Endothelial cell (in vitro differentiated cells): ENCODE results near the gene RHOD. TPM values are rescaled to one million over a fixed set of nuclear protein-coding genes. Genes with fewer than 3 reads are reported as not detected.

ENCODE experiments used
- DNase-seq: peaks from one replicate; pipeline ENCODE4 v3.0.0; 2021; ENCODE audit warnings: low spot score
- H3K27ac Mint-ChIP-seq: one replicate; pipeline ENCODE4 v1.8.0; 2021; ENCODE audit warnings: mixed read lengths, inconsistent platforms; ENCODE audit not compliant: unreplicated experiment
- H3K27me3 Mint-ChIP-seq: one replicate; pipeline ENCODE4 v1.8.0; 2021; ENCODE audit warnings: mild to moderate bottlenecking, moderate library complexity, mixed read lengths, inconsistent platforms; ENCODE audit not compliant: unreplicated experiment
- H3K36me3 Mint-ChIP-seq: one replicate; pipeline ENCODE4 v1.8.0; 2021; ENCODE audit warnings: mild to moderate bottlenecking, low read depth, mixed read lengths, inconsistent platforms; ENCODE audit not compliant: unreplicated experiment
- H3K4me1 Mint-ChIP-seq: one replicate; pipeline ENCODE4 v1.8.0; 2021; ENCODE audit warnings: mild to moderate bottlenecking, mixed read lengths, inconsistent platforms; ENCODE audit not compliant: unreplicated experiment
- H3K4me3 Mint-ChIP-seq: one replicate; pipeline ENCODE4 v1.8.0; 2021; ENCODE audit warnings: mild to moderate bottlenecking, mixed read lengths, inconsistent platforms; ENCODE audit not compliant: unreplicated experiment
- H3K9me3 Mint-ChIP-seq: one replicate; pipeline ENCODE4 v1.8.0; 2021; ENCODE audit warnings: mixed read lengths, inconsistent platforms; ENCODE audit not compliant: unreplicated experiment
- CTCF ChIP-seq: fragments of 200-600 bp; sonication (generic); IDR thresholded peaks from one replicate; pipeline ENCODE4 v1.5.0; 2021; ENCODE audit warnings: antibody characterized with exemption; ENCODE audit not compliant: unreplicated experiment
- total RNA-seq: library from RNA; stranded (reverse); fragmentation: NEBNext Ultra II Directional; extraction: Animal tissue kit (Norgen Biotek cat#: 25700); gene quantifications from one replicate; pipeline ENCODE4 v1.2.1, GENCODE V29; 2021; ENCODE audit not compliant: unreplicated experiment

Gene RHOD
- total RNA-seq, 1 donor from 2014 or later: 10.5 TPM

DNA sequence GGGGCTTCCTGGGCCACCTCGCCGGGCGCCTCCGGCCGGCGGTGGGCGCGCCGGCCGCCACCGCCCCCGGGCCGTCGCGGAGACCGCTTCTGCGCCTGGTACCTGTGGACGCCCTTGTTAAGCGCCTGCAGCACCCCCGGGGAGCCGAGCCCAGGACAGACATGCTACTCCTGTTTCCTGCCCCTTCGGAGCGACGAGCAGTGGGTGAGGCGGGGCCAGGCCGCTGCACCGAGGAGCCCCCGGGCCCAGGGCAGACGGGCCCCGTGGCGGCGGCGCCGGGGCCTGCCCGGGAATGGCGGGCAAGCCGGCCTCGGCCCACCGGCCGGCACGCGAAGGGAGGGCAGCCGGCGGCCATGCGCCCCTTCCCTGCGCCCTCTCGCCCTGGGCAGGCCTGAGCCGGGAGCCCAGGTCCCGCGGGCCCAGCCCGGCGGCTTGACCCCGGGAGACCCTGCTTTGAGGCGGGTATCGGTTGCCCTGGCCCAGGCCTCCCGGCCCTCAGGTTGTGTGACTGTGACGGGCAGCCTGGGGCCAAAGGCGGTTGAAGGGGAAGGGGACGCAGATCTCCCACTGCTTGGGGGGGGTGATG is 61.6 kb downstream of the RHOD start:
- Mint-ChIP-seq H3K36me3 (peaks cover 3% of the 10 kb centered on the region), H3K4me3 (no peak overlapping the region), H3K4me1 (peaks cover 17% of the 10 kb centered on the region), H3K27ac (no peak overlapping the region), H3K9me3 (no peaks in the 10 kb centered on the region), H3K27me3 (peaks cover 8% of the 10 kb centered on the region)
- DNase-seq: no peak
- TF ChIP-seq CTCF: no peak

DNA sequence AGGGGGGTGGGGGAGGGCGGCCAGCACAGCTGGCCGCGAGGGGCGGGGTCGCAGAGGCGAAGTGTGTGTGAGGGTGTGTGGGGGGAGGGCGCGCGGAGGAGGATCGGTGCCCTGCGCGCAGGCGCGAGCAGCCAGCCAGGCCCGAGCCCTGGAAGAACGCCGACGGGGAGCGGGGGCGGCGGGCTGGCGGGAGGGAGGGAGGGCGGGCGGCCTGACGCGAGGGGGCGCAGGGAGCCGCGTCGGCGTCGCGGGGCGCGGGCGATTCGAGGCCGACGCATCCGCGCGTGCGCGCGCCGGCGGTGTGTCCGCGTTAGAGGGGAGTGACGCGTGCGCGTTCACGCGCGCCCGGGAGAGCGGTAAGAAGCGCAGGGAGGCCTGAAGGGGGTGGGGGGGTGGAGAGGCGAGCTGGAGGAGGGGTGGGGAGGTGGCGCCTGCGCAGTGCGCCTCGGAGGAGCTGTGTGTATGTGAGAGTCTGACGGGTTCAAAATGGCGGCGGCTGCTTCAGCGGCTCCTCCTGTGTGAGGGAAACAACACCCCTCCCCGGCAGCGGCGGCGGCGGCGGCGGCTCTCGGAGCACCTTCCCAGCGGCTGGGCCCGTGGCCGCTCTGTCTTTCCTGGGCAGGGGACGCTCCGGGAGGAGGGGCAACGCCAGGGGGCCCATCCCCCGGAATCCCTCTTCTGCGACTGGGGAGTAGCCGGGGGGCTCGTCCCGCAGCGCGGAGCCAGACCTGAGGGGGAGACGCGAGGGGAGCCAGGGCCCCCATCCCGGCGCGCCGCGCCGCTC is 62.3 kb downstream of the RHOD start, which contains the start of gene KDM2A:
TSS of gene KDM2A (plus strand) at position 463 of the 784 bp plus-strand sequence. CDS start 2,054 bp downstream, outside the sequence.
- peaks cover 8% of the 10 kb centered on the region for H3K27me3 Mint-ChIP-seq
- TF ChIP-seq CTCF: peak; percentile 59
- H3K4me1 Mint-ChIP-seq: peaks cover 17% of the 10 kb centered on the region
- DNase-seq: peak; percentile 99
- no peaks in the 10 kb centered on the region for H3K9me3 Mint-ChIP-seq
- peak within 1 kb of the TSS; percentile 92 for H3K4me3 Mint-ChIP-seq
- H3K27ac Mint-ChIP-seq: peak within 1 kb of the TSS; percentile 90
- H3K36me3 Mint-ChIP-seq: peaks cover 3% of the 10 kb centered on the region

- H3K9me3 Mint-ChIP-seq: no peaks in the 10 kb centered on the region
- no peak for TF ChIP-seq CTCF
- H3K36me3 Mint-ChIP-seq: peaks cover 3% of the 10 kb centered on the region
- peak; percentile 56 for DNase-seq
- peak overlapping the region; percentile 90 for H3K27ac Mint-ChIP-seq
- H3K4me1 Mint-ChIP-seq: peaks cover 17% of the 10 kb centered on the region
- H3K27me3 Mint-ChIP-seq: peaks cover 8% of the 10 kb centered on the region
- H3K4me3 Mint-ChIP-seq: peak overlapping the region; percentile 92
Measured at GRCh38 chr11:67119585-67120391, 63.1 kb downstream of the RHOD start.

DNA sequence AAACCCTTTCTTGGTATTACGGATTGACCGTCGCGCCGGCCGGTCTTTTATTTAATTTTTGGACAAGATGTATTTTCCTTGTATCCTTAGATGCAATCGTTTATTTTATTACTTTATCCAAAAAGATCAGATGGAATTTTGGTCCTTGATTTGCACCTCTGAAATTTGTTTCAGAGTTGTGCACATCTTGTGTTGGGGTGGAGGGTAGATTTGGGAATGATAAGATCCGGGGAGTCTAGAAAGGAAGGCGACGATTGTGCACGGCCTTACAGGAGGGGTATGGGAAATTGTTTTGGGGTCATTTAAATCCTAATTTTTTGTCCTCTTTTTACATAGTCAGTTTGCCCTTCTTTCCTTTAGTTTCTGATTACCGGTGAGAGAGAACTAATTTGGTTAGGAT is 63.8 kb downstream of the RHOD start:
- H3K4me3 Mint-ChIP-seq: peak overlapping the region; percentile 92
- no peaks in the 10 kb centered on the region for H3K9me3 Mint-ChIP-seq
- DNase-seq: no peak
- H3K36me3 Mint-ChIP-seq: peaks cover 3% of the 10 kb centered on the region
- TF ChIP-seq CTCF: no peak
- peaks cover 8% of the 10 kb centered on the region for H3K27me3 Mint-ChIP-seq
- H3K27ac Mint-ChIP-seq: peak overlapping the region; percentile 90
- peaks cover 17% of the 10 kb centered on the region for H3K4me1 Mint-ChIP-seq
